HUES6 (cell line): ENCODE measurements around the gene TSHB.

ENCODE experiments used
- H3K27ac ChIP-seq: 2 replicates; pipeline ENCODE4 v1.7.0; 2013; ENCODE audit warnings: low read depth, mild to moderate bottlenecking, low read length, inconsistent platforms
- H3K27me3 ChIP-seq: 2 replicates; pipeline ENCODE4 v1.6.1; 2013; ENCODE audit warnings: low read length; ENCODE audit not compliant: control insufficient read depth, insufficient read depth
- H3K36me3 ChIP-seq: 2 replicates; pipeline ENCODE4 v1.6.1; 2013; ENCODE audit warnings: low read length; ENCODE audit not compliant: control insufficient read depth, insufficient read depth
- H3K4me1 ChIP-seq: 2 replicates; pipeline ENCODE4 v1.6.1; 2013; ENCODE audit warnings: low read length; ENCODE audit not compliant: control insufficient read depth, insufficient read depth
- H3K4me3 ChIP-seq: 2 replicates; pipeline ENCODE4 v1.5.1; 2013; ENCODE audit warnings: low read depth, low read length
- H3K9ac ChIP-seq: one replicate; pipeline ENCODE4 v1.6.1; 2013; ENCODE audit warnings: mild to moderate bottlenecking, low read length
- H3K9me3 ChIP-seq: 2 replicates; pipeline ENCODE4 v1.6.1; 2013; ENCODE audit warnings: low read depth, low read length; ENCODE audit not compliant: control insufficient read depth, insufficient read depth

The TSHB gene

DNA sequence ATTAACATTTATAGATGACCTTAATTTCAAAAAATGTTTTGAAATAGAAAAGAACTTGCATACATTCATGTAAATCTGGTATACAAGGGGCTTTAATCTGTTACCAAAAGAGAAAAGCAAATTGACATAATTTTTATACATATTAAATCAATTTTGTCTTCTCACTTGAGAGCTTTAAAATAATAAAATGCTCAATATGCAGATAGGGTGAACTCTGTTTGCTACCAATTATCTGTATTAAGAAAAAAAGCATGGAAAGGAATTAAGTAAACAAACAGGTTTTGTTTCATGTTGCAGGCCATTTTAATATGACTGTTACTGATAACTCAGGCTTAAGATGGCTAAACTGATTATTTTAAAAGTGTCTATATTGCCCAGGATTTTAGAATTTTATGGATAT, 6.0 kb upstream of the TSHB start:
- Histone ChIP-seq H3K27me3 (no peaks in the 10 kb centered on the region), H3K9me3 (peaks cover 7% of the 10 kb centered on the region), H3K4me3 (no peak overlapping the region), H3K27ac (no peak overlapping the region), H3K36me3 (no peaks in the 10 kb centered on the region), H3K4me1 (no peaks in the 10 kb centered on the region), H3K9ac (no peak overlapping the region)

DNA sequence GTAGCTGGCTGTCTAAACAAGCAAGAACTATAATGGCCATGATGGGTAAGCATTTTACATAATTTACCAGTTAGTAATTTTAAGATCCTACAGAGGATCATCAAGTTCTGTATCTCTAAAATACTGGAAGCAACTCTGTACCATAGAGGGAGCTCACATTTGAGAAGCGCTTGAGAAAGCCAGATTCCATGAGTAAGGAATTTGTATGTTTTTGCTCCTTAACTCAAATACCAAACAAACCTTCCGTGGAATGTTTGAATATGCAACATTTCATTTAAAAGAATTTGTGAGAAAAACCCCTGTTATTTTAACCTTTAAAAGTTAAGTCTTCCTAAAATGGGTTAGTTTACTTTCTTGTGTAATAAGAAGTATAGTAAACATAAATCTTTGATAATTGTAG, 2.0 kb downstream of the TSHB start:
- Histone ChIP-seq H3K27me3 (no peaks in the 10 kb centered on the region), H3K4me3 (no peak overlapping the region), H3K27ac (no peak overlapping the region), H3K9ac (no peak overlapping the region), H3K9me3 (no peaks in the 10 kb centered on the region), H3K4me1 (peaks cover under 1% of the 10 kb centered on the region; the same call in 1 of the 2 replicates), H3K36me3 (no peaks in the 10 kb centered on the region)

DNA sequence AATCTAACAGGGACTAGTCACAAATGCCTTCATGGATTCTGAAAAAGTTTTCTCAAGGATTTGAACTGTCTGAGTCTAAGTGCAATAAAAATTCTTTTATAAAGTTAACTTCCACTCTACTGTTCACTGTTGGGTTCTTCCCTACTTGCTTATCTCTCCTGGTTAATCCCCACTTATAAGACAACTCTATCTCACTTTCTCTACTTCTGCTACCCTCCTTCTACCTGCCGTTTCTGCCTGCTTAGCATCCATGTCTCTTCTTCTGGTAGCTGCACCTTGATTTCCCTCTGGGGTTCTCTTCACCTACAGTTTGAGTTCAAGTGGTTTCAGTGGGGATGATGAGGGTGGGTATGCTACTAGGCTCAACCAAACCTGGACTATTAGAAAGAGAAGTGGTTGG, 6.0 kb downstream of the TSHB start:
- H3K9ac ChIP-seq: no peak overlapping the region
- H3K4me3 ChIP-seq: no peak overlapping the region
- no peaks in the 10 kb centered on the region for H3K9me3 ChIP-seq
- no peak overlapping the region for H3K27ac ChIP-seq
- no peaks in the 10 kb centered on the region for H3K27me3 ChIP-seq
- H3K4me1 ChIP-seq: peaks cover 8% of the 10 kb centered on the region; the same call in 1 of the 2 replicates
- no peaks in the 10 kb centered on the region for H3K36me3 ChIP-seq

DNA sequence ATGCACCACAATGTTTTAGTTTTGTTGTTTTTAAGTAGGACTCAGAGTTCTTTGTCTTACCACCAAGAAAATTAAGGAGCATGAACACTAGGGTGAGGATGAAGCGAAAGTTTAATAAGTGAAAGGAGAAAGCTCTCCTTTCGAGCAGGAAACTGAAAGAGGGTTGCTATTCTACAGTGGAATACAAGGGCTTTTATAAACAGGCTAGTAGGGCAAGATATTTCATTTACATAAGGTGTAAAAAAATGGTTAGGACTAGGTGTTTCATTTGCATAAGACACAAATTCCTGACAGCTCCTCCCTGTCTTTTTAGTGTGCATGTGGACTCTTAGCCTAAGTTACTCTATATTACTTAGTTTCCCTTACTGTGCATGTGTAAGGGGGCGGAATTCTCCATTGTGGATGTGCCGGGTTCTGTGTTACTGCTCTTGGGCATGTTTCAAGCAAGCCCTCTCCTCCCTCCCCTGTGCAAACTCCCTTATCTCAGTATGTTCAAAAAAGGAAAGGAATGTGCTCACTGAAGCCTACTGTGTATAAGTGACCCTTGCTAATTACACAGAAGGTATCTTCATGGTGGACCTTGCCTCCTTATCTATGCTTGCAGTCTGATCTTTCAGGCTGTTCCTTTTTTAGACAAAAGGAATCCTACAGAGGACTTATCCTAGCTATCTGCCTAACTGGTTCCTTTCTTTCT, 7.3 kb downstream of the TSHB start:
- no peak overlapping the region for H3K27ac ChIP-seq
- H3K4me1 ChIP-seq: peaks cover 8% of the 10 kb centered on the region; the same call in 1 of the 2 replicates
- H3K9ac ChIP-seq: no peak overlapping the region
- H3K4me3 ChIP-seq: no peak overlapping the region
- no peaks in the 10 kb centered on the region for H3K9me3 ChIP-seq
- H3K27me3 ChIP-seq: no peaks in the 10 kb centered on the region
- no peaks in the 10 kb centered on the region for H3K36me3 ChIP-seq

DNA sequence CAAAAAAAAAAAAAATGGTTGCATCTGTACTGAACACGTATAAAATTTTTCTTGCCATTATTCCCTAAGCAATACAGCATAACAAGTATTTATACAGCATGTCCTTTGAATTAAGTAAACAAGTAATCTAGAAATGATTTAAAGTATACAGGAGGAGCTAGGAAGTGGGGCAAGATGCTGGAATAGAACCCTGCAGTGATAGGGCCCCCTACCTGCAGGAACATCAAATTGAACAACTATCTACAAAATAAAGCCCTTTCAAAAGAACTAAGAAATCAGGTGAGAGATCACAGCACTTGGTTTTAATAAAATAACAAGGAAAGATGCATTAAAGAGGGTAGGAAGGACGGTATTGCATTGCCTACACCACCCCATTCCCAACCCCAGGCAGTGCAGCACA, 10.9 kb downstream of the TSHB start:
- H3K27me3 ChIP-seq: no peaks in the 10 kb centered on the region
- H3K9ac ChIP-seq: no peak overlapping the region
- H3K36me3 ChIP-seq: no peaks in the 10 kb centered on the region

DNA sequence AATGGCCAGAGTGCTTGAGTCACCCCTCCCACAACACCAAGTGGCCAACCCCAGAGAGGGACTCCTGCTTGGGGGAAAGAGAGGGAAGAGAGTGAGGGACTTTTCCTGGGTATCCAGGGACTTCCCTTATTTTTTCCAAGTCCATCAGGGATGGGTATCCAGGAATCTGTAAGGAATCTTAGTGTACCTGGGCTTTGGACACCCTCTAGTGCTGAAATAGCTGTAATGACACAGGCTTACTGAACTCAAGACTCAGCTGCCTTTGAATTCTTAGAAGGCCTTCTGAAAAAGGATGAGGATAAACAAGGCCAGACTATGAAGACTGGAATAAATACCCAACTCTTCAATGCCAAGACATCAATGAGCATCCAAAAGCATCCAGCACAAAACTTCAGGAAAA, 12.0 kb downstream of the TSHB start:
- no peak overlapping the region for H3K4me3 ChIP-seq
- H3K27me3 ChIP-seq: no peaks in the 10 kb centered on the region
- H3K36me3 ChIP-seq: no peaks in the 10 kb centered on the region
- H3K4me1 ChIP-seq: peaks cover 7% of the 10 kb centered on the region; the same call in 1 of the 2 replicates
- H3K27ac ChIP-seq: no peak overlapping the region
- H3K9me3 ChIP-seq: peaks cover 5% of the 10 kb centered on the region; the same call in 1 of the 2 replicates
- H3K9ac ChIP-seq: no peak overlapping the region

More for the DNA sequence above, 10.9 kb downstream of the TSHB start:
- Histone ChIP-seq H3K4me1 (peaks cover 8% of the 10 kb centered on the region; the same call in 1 of the 2 replicates), H3K4me3 (no peak overlapping the region), H3K9me3 (no peaks in the 10 kb centered on the region), H3K27ac (no peak overlapping the region)

DNA sequence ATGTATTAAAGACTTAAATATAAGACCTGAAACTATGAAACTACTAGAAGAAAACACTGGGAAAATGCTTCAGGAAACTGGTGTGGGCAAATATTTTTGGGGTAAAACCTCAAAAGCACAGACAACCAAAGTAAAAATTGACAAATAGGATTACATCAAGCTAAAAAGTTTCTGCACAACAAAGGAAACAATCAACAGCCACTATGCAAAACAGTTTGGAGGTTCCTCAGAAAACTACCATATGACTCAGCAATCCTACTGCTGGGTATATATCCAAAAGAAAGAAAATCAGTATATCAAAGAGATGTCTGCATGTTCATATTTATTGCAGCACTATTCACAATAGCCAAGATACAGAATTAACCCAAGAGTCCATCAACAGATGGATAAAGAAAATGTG, 17.1 kb downstream of the TSHB start:
- Histone ChIP-seq H3K4me1 (no peaks in the 10 kb centered on the region), H3K27ac (no peak overlapping the region), H3K27me3 (no peaks in the 10 kb centered on the region), H3K9ac (no peak overlapping the region), H3K9me3 (peaks cover 5% of the 10 kb centered on the region; the same call in 1 of the 2 replicates), H3K4me3 (no peak overlapping the region), H3K36me3 (no peaks in the 10 kb centered on the region)

DNA sequence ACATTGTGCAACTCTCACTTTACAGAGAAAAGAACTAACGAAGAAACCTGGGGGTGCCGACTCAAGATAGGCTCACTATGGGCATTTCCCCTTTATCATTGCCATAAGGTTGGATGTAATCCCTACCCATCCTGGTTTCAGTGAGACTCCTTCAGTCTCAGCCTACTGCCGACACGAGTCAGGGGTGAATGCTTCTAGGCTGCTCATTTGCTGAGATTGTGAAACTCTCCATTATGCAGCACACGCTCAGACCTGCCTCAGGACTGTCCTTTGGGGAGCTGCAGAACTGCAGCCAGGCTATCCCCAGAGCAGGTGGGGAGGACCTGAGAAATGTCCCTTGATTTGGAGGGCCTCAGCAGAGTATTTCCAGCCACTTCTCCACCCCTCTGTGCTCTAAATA, 22.2 kb downstream of the TSHB start:
- Histone ChIP-seq H3K4me1 (peaks cover 8% of the 10 kb centered on the region), H3K4me3 (no peak overlapping the region), H3K27ac (no peak overlapping the region), H3K9me3 (no peaks in the 10 kb centered on the region), H3K27me3 (no peaks in the 10 kb centered on the region), H3K36me3 (no peaks in the 10 kb centered on the region), H3K9ac (no peak overlapping the region)

DNA sequence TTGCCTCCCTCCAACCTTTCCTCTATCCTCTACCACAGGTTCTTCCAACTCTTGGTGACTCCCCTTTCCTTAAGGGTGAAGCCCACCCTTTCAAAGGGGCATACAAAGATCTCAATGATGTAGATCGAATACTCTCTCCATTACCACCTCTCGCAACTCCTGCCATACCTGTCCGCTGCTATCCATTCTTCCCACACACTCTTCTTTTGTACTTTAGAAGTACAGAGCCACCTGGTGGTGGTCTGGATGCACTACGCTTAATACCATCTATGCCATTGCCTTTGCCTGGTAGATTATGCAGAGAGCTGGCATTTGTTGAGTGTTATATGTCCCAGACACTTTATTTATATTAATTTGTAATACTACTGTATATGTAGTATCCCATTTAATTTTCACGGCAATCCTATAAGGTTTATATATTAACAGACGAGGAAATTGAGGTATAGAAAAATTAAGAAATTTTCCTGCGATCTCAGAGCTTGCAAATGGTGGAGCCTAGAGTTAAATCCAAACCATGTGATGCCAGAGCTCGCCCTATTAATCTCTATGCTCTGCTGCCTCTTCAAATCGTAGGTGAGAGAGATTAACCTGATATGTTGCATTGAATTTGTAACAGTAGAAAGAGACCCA, 22.9 kb downstream of the TSHB start:
- Histone ChIP-seq H3K4me1 (peaks cover 15% of the 10 kb centered on the region), H3K9me3 (no peaks in the 10 kb centered on the region), H3K27me3 (no peaks in the 10 kb centered on the region), H3K27ac (no peak overlapping the region), H3K36me3 (no peaks in the 10 kb centered on the region), H3K9ac (no peak overlapping the region), H3K4me3 (no peak overlapping the region)

DNA sequence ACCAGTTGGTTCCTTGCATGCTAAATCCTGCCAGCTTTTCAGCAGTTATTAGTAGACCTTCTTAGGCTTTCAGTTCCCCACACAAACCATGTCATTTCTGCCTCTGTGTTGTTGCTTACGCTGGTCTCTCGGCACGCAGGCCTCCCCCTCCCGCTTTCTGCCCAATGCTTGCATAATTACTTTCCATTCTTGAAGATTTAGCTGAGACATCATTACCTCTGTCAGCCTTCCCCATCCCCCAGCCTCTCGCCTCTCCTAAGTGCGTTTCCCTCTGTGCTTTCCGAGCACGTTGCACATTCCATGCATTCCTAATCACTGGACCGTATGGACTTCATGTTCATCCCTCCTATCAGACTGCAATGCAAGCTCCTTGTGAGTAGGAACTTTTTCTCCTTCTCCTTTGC, 26.8 kb downstream of the TSHB start:
- Histone ChIP-seq H3K4me3 (peak overlapping the region; percentile 27; the same call in 1 of the 2 replicates), H3K4me1 (peaks cover 15% of the 10 kb centered on the region), H3K36me3 (no peaks in the 10 kb centered on the region), H3K27me3 (no peaks in the 10 kb centered on the region), H3K9me3 (no peaks in the 10 kb centered on the region), H3K9ac (no peak overlapping the region), H3K27ac (no peak overlapping the region)

DNA sequence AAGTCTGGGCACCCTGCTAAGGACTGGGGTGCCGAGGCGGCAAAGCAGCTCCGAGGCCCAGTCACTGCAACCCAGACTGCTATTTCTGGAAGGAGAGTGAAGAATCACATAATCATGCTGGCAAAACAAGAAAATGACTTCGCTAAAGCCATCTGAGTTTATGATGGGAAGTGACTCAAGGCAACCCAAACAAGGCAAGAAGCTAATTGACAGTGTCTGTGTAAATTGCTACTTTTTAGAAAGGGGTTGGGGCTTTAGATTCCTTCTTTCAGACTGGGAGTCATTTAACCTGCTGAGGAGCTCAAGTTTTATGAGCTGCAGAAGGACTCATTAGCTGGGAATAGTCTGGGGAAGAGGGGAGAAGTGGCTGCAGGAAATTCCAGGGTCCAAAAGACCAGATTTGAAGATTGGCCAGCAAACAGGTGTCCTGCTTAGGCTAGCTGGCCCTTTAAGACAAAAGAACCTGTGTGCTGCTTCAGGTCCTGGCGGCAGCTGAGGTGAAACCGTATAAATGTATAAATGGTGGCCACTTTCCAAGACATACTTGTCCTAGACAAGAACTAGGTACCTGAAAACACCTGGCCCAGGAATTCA, 28.1 kb downstream of the TSHB start:
- H3K36me3 ChIP-seq: no peaks in the 10 kb centered on the region
- H3K9me3 ChIP-seq: no peaks in the 10 kb centered on the region
- peaks cover 18% of the 10 kb centered on the region for H3K4me1 ChIP-seq
- no peak overlapping the region; the same call in 1 of the 2 replicates for H3K4me3 ChIP-seq
- no peak overlapping the region for H3K27ac ChIP-seq
- no peak overlapping the region for H3K9ac ChIP-seq
- no peaks in the 10 kb centered on the region for H3K27me3 ChIP-seq
